GM12873 (cell line): ENCODE data around the gene HMGCLL1.

Experiments
- TF ChIP-seq, protein P1 (sequence below): IDR thresholded peaks from 2 replicates; pipeline ENCODE4 v1.5.1; 2012; ENCODE audit warnings: low read depth, mild to moderate bottlenecking, moderate library complexity, low read length, control low read depth; ENCODE audit not compliant: insufficient read depth; ENCODE audit errors: missing control alignments

Gene HMGCLL1

DNA sequence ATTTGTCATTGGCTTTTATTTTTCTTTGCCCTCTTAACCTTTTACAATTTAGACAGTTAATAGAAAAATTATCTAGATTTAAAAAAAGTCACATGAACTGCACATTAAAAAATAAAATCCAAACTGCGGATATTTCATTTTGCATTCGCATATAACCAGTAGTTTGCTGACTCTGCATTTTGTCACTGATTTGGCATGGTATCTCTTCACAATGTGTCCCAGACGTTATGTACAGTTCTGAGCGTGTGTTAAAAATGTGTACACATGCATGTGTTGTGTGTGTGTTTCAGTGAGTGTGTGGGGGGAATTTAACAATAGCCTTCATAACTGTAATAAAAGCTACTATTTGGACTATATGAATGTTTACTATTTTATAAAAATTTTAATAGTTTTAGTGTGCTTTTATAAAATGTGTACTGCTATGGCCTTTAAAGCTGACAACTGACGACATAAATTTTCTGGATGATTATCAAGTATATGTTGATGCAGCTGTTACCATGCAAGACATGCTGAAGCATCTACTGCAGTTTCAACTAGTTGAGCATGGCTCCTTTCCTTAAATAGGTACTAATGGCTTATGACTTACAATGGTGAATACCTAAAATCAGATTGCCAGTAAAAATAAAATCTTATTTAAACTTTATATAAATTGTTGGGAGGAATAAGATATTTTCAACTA lies 67.7 kb downstream of the HMGCLL1 start:
- TF ChIP-seq, protein P1, sequence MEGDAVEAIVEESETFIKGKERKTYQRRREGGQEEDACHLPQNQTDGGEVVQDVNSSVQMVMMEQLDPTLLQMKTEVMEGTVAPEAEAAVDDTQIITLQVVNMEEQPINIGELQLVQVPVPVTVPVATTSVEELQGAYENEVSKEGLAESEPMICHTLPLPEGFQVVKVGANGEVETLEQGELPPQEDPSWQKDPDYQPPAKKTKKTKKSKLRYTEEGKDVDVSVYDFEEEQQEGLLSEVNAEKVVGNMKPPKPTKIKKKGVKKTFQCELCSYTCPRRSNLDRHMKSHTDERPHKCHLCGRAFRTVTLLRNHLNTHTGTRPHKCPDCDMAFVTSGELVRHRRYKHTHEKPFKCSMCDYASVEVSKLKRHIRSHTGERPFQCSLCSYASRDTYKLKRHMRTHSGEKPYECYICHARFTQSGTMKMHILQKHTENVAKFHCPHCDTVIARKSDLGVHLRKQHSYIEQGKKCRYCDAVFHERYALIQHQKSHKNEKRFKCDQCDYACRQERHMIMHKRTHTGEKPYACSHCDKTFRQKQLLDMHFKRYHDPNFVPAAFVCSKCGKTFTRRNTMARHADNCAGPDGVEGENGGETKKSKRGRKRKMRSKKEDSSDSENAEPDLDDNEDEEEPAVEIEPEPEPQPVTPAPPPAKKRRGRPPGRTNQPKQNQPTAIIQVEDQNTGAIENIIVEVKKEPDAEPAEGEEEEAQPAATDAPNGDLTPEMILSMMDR = no peak

- TF ChIP-seq, protein P1 = no peak
Observed at GRCh38 chr6:55499591-55499990, 79.4 kb downstream of the HMGCLL1 start.

GRCh38 chr6:55497694-55498093 lies 81.3 kb downstream of the HMGCLL1 start:
- TF ChIP-seq, protein P1 = no peak

DNA sequence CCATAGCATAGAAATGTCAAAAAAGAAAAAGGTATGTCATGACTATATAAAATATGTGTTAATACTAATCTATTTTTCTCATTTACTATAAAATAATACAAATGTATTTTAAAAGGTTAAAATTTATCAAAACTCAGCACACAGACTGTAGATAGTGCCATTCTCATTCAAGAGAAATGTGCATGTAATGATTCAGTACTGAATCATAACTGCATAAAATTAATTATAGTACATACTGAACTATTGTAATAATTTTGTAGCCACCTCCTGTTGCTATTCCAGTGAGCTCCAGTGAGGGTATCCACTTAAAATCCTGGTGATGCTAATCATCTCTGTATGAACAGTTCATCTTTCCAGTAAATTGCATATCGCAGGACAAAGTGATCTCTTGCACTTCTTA lies 82.8 kb downstream of the HMGCLL1 start:
- TF ChIP-seq, protein P1 = no peak

DNA sequence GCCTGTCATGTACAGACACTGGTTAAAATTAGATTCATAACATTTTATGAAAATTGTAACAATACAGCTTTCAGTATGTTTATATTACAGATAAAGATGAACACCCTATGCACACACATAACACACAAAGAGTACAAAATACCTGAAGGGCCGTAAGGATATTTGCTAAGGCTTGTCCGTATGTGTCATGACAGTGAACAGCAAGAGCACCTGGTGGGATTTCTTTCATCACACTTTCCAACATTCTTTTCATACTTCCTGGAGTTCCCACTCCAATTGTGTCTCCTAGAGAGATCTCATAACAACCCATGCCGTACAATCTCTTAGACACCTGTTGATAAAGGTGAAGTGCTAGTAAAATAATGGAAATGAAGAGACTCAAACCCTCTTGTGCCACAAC lies 83.7 kb downstream of the HMGCLL1 start:
- TF ChIP-seq, protein P1 = no peak

- TF ChIP-seq, protein P1 = no peak
Observed at GRCh38 chr6:55494411-55494810, 84.6 kb downstream of the HMGCLL1 start.

GRCh38 chr6:55492259-55492658 lies 86.7 kb downstream of the HMGCLL1 start:
- TF ChIP-seq, protein P1 = no peak
